Mononuclear cell (primary cell): ENCODE measurements around the gene TBC1D22A. TPM values are rescaled to one million over a fixed set of nuclear protein-coding genes. Genes with fewer than 3 reads are reported as not detected.
"Not testable (repeated sequence)": the region's sequence is repeated elsewhere in the genome, so short reads cannot be mapped to it uniquely, and the experiment has no call there.

ENCODE experiments used
- H3K27me3 ChIP-seq: 2 replicates; pipeline ENCODE4 v1.6.0; 2011; ENCODE audit warnings: low read length, control low read depth; ENCODE audit not compliant: insufficient read depth
- H3K4me1 ChIP-seq: 2 replicates; pipeline ENCODE4 v1.5.1; 2011; ENCODE audit warnings: mild to moderate bottlenecking, low read length, control low read depth; ENCODE audit not compliant: insufficient read depth
- H3K4me3 ChIP-seq: 2 replicates; pipeline ENCODE4 v1.5.1; 2011; ENCODE audit warnings: mild to moderate bottlenecking, low read length, moderate library complexity
- H3K9me3 ChIP-seq: 2 replicates; pipeline ENCODE4 v1.5.1; 2011; ENCODE audit warnings: low read depth, mild to moderate bottlenecking, control low read depth, low read length
- total RNA-seq: library from RNA; depleted of rRNA; stranded (reverse); fragments of >200 nt; gene quantifications from one replicate; pipeline ENCODE4 v1.2.3, GENCODE V29; 2012

The TBC1D22A gene
- total RNA-seq, 1 donor: 14.1 TPM

DNA sequence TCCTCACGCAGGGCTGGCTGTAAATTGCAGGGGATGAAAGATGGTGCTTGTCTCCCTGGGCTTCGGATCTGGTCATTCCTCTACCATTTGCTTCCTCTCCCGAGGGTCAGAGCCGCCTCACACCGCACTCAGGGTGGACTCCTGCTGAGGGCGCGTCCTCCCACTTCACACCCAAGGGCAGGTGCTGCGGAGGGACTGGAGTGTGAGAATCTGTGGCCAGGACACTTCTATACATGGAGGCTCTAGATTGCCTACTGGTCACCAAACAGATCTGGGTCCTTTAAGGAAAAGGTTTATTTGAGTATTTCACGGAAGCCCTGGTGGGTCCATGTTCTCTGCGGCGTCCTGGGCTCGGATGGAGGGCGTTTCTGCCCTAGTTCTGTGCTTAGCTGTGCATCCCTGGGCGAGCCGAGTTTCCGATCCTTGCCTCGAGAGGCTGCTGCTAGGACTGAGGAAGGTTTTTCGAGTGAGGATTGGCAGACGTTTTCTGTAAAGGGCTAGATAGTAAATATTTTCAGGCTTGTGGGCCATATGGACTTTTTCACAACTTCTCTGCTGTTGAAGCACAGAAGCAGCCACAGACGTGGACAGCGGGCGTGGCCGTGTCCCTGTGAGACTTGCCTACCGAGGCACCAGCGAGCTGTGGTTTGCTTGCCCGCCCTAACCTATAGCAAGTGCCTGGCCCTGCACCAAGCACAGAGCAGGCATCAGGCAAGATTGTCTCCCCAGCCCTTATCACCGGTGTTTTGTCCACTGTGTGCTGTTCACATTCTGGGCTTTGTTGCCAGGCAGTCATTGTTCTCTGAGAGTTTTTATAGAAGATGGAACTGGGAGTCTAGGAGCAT is 279.0 kb downstream of the TBC1D22A start:
- Histone ChIP-seq H3K4me3 (no peak overlapping the region), H3K4me1 (no peaks in the 10 kb centered on the region), H3K9me3 (no peaks in the 10 kb centered on the region), H3K27me3 (no peaks in the 10 kb centered on the region)

DNA sequence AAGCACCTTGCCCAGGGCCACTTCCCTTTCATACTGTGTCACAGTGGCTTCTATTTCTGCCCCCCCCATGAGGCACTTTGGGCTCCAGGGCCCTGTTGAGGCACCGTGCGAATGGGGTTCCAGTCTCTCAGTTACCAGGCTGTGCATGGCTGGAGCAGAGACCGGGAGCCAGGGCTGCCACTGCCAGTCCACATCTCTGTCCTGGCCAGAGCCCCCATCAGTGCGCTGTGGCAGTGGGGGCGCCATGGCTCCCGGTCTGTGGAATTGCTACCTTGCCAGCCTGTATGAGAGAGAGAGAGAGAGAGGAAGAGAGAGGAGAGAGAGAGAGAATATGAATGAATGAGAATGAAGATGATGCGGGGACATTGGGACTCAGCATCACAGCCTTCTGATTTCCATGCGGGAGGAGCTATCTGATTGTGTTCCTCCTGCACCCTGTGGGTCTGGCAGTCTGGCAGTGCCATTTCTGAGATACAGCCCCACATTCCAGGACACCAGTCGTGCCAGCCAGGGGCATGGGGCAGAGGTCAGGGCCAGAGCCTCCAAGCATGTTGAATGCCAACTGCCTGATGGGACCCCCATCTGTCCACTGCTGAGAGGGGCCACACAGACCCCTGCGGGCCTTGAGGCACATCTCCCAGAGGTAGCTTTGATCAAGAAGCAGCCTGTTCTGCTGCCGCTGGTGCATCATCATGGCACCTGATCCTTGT is 279.8 kb downstream of the TBC1D22A start:
- H3K4me3 ChIP-seq: no peak overlapping the region
- no peaks in the 10 kb centered on the region for H3K27me3 ChIP-seq
- H3K4me1 ChIP-seq: no peaks in the 10 kb centered on the region
- no peaks in the 10 kb centered on the region for H3K9me3 ChIP-seq

DNA sequence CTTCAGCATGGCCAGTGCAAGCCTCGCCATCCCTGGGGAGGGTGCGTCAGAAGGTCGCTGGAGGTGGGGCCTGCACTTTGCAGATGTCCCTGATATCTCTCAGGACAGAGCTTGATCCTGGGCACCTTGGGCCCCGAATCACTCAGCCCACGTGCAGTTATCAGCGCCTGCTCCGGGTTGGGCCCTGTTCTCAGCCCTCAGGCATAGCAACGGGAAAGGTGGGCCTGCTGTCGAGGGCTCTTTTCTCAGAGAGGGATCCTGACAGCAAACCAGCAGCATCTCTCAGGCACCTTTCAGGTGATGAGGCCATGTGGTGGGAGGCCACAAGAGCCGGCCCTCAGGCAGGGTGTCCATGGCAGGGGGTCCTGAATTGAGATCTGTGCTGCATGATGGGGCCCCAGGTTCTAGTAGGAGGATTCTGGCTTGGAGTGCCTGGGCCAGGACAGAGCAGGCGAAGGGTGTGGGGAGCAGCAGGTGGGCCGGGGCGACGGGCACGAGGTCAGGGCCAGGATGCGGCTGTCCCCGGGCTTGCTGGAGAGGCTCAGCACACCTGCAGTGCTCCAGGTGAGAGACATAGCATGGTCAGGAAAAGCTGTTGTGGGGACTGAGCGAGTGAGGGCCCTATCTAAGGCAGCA is 280.5 kb downstream of the TBC1D22A start:
- Histone ChIP-seq H3K9me3 (no peaks in the 10 kb centered on the region), H3K27me3 (no peaks in the 10 kb centered on the region), H3K4me1 (no peaks in the 10 kb centered on the region), H3K4me3 (no peak overlapping the region)

DNA sequence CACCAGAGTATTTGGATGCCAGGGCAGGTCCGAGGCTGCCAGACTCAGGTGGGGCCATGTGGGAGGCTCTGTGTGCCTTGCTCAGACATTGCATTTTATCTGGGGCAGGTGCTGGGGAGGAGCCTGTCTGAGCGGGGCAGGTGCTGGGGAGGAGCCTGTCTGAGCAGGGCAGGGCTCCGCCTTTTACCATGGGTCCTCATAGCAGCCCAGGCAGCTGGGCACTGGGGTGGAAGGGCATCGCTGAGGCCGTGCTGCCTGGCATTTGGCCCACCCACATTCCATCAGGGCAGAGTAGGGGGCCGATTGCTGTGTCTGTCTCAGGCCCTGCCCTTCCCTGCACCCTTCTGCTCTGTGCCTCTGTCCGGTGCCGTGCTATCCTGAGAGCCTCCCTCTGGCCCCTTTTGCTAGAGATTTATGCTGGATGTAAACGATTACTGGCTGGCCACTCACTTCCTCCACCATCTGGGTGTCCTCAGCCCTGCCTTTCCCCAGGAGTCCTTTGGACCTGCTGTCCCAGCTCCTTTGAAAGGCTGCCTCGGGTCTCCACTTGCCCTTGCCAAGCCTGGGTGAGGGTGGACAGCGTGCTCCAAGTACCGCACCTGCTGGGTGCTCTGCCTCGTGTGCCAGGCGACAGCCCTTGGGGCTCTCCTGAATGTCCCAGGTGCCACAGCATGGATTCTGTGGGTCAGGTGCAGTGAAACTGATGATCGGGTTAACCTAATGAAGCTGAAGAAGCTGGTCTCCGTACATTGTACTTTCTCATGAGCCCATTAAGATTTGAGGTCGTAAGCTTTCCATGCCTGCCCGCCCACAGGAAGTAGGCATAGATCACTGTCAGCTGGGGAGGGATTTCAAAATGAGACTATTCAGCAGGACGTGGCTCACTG is 281.6 kb downstream of the TBC1D22A start:
- Histone ChIP-seq H3K4me1 (no peaks in the 10 kb centered on the region), H3K27me3 (no peaks in the 10 kb centered on the region), H3K4me3 (no peak overlapping the region), H3K9me3 (no peaks in the 10 kb centered on the region)

DNA sequence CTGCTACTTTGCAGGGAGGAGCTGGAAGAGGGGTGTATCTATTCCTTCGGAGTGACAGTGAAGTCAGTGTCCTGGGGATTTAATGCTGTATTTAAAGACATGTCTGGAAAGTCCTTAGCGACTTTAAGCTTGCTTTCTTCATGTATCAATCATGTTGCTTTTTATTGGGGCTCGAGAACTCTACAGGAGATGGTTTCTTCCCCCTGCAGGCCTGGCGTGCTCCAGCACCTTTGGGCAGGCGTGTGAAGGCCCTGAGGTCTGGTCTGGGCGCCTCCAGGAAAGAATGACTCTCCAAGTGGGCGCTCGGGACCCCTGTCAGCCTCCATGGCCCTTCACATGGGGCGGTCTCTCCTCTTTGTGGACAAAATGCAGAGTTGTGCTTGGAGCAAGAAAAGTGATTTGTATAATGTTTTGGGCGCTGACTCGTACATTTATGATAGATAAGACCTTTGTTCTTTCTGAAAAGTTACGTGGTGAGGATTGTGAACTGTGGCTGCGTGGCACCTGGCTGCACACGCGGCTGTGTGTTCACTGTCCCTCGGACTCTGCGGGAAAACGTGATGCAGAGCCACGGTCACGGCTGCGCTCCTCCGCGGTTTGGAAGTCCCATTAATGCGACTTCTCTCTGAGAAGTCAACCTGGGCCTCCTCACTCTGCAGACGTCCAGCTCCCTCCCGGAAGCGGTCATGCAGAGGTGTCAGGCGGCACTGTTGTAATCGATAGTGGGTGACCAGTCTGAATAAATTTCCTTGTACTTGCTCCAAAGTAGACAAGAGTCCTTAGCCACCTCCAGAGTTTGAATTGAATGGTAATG is 282.5 kb downstream of the TBC1D22A start:
- no peak overlapping the region for H3K4me3 ChIP-seq

DNA sequence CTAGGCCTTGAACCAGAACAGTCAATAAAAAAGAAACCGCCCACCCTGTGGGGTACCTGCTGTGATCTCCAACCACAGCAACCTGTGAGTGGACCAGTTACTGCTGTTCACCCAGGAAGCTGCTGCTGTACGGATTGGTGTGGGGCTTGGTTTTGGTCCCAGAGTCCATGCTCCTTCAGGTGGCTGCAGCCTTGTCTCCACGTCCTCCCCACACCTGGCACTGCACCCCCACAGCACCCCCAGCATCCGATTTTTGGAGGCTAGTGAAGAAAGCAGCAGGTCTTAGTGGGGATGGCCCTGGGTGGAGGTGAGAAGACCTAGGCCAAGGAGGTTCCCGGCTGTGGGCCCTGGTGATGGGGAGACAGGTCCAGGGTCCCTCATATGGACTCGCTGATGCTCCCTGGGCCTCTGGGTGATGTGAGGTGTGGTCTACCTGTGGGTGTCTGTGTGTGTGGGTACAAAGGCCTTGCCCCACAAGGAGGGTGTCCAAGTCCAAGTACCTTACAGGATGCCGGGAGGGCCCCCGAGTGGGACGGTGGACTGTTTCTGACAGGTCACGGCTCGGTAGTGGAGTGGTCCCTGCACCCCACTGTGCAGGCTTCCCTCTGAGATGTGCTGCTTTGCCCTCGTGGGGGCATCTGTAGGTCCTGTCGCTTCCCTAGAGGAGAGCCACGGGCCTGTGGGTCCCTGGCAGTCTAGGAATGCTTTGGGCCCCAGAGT is 283.4 kb downstream of the TBC1D22A start:
- no peak overlapping the region for H3K4me3 ChIP-seq
- H3K9me3 ChIP-seq: no peaks in the 10 kb centered on the region
- no peaks in the 10 kb centered on the region for H3K27me3 ChIP-seq
- no peaks in the 10 kb centered on the region for H3K4me1 ChIP-seq

More for the DNA sequence above, 282.5 kb downstream of the TBC1D22A start:
- H3K4me1 ChIP-seq: no peaks in the 10 kb centered on the region
- no peaks in the 10 kb centered on the region for H3K27me3 ChIP-seq
- no peaks in the 10 kb centered on the region for H3K9me3 ChIP-seq

DNA sequence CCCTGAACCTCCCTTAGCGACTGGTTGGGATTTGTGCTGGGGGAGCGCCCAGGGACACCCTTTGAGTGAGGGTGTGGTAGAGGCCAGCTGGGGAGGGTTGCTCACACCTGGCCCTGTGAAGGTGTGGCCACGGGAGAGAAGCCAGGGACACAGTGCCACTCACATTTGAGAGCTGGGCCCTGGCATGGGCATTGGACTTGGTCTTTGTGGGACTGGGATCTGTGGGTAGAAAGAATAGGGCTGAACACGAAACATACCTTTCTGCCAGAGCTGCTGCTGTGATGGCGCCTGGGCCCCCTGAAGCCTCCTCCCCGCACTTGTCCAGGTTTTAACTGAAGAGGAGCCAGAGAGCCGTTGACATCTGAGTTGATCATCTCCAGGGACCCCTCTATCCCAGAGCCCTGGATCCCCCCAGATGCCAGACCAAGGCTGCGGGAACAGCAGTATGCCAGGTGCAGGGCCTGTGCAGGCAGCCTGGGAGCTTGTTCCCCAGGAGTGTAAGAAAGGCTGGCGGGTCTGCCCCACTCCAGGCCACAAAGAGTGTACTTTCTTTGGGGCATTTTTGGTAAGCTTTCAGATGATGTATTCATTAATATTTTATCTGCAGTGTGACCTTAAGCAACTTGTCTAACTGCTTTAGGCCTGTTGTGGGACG is 284.1 kb downstream of the TBC1D22A start:
- H3K4me3 ChIP-seq: no peak overlapping the region
- H3K27me3 ChIP-seq: no peaks in the 10 kb centered on the region
- no peaks in the 10 kb centered on the region for H3K9me3 ChIP-seq
- no peaks in the 10 kb centered on the region for H3K4me1 ChIP-seq

DNA sequence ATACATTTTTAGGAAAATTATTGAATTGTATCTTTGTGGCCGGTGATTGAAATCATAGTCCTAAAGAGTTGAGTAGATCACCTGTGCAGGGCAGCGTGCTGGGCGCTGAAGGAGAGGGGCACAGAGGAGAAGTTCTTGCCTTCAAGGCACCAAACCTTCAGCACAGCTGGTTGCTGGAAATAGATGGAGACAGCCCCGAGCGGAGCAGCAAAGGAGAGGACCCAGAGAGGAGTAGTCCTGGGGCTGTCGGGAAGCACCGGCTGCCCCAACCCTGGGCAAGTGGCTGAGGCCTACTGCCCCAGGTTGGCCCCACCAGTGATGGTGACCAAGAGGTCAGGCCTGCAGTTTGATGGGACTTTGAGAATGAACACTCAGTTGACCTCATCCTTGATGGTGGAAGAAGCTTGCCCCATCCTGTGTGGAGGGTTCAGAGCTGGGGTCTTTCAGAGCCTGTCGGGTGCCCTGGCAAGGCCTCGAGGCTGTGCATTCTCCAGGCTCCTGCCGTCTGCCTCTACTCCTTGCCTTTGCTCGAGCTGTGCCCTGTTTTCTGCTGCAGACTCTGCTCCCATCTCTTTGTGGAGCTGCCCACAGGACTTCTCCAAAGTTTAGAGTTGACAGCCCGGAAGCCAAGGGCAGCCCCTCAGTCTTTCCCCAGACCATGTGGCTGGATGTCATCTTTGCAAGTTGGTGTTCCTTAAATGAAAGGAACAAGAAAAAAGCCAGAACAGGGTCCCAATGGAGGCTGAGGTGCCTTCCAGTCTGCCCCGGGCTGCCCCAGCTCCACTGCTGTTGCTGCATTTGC is 285.1 kb downstream of the TBC1D22A start:
- no peaks in the 10 kb centered on the region for H3K9me3 ChIP-seq
- H3K27me3 ChIP-seq: no peaks in the 10 kb centered on the region
- H3K4me3 ChIP-seq: no peak overlapping the region
- H3K4me1 ChIP-seq: no peaks in the 10 kb centered on the region

DNA sequence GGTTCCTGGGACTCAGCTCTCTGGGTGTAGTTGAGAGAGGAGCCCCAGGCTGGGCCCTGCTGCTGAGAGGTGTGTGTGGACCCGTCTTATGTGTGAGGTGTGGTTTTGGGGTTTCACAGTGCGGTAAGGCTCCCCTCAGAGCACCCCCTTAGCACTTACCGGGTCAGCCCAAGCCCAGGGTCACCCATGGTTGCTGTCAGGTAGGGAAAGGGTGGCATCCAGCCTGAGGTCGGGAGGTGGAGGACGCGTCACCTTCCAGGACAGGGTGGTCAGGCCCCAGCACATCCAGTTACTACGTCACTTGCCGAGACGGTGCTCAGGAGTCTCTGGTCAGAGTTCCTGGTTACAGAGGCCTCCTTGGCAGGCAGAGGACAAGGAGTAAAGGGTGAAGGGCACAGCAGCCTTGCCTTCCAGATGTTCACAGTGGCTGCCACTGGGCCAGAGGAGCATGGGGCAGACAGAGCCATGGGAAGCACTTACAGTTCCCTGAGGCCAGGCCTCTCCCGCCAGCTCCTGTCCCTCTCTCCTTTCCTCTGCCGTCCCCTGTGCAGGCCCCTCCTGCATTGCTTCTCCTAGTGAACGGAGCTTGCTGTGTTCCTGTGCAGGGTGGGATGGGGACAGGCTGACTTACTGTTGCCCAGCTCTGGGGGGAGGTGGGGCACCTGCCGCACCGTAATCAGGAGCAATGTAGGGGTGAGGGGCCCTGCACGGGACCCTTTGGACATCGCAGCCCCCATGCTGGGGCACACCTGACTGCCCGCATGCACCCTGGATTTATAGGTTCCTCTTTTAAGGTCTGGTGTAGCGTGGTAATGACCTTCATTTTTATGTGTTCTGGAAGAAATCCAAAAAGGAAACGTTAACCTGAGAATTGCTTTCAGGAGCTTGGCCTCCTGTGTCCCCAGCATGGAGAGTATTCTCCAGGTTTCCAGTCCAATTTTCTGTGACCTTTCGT is 285.9 kb downstream of the TBC1D22A start:
- no peaks in the 10 kb centered on the region for H3K9me3 ChIP-seq
- no peaks in the 10 kb centered on the region for H3K27me3 ChIP-seq
- H3K4me1 ChIP-seq: no peaks in the 10 kb centered on the region
- no peak overlapping the region for H3K4me3 ChIP-seq

DNA sequence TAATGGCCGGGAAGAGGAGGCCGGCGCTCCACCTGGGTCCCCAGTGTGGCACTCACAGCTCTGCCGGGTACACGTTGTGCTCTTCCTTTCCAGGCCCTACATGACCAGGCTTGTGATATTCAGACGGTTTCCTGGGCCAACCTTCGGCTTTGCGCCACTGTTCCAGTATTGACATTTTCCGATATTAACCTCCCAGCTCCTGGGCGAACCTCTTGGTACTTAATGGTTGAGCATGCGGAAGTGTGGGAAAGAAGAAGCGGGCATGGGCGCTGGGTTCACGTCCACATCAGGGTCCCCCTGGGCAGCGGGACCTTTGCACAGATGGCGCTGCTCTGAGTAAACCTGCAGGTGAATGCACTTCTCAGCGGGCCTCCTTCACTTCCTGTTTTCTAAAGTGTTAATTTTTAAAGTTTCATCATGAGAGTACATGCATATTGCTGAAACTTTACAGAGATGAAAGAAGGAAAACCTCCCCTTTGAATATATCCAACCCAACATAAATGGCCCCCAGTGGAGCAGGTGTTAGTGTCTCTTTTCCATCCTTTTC is 286.7 kb downstream of the TBC1D22A start:
- no peak overlapping the region for H3K4me3 ChIP-seq
- H3K4me1 ChIP-seq: no peaks in the 10 kb centered on the region
- no peaks in the 10 kb centered on the region for H3K9me3 ChIP-seq
- H3K27me3 ChIP-seq: no peaks in the 10 kb centered on the region

DNA sequence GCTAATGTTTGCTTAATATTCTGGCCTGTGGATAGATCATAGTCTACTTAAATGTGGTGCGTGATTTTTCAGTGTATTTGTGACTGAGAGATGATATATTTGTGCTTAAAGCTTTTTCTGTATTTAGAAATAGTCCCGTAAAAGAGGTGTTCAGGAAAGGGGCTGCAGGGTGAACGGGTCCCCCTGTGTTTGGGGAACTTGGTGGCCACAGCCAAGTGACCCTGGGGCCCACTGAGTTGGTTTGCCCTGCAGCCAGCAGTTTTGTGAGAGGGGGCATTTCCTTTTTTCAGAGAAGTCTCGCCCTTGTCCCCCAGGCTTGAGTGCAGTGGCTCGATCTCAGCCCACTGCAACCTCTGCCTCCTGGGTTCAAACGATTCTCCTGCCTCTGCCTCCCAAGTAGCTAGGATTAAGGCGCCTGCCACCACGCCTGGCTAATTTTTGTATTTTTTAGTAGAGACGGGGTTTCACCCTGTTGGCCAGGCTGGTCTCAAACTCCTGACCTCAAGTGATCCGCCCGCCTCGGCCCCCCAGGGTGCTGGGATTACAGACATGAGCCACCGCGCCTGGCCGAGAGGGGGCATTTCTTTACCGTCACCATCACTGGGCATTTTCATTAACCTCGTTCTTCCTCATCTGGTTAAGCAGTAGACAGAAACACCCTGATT is 287.4 kb downstream of the TBC1D22A start:
- H3K9me3 ChIP-seq, H3K4me1 ChIP-seq, H3K4me3 ChIP-seq: not testable (repeated sequence)

More for the DNA sequence above, 287.4 kb downstream of the TBC1D22A start:
- not testable (repeated sequence) for H3K27me3 ChIP-seq
